SH-SY5Y (cell line): ENCODE measurements around the gene ENOX1.

Experiments
- GATA2 ChIP-seq: IDR thresholded peaks from 2 replicates; pipeline ENCODE4 v1.6.1; 2011; ENCODE audit warnings: mild to moderate bottlenecking, low read depth, low read length
- GATA3 ChIP-seq: IDR thresholded peaks from 2 replicates; pipeline ENCODE4 v1.6.1; 2011; ENCODE audit warnings: low read depth, mild to moderate bottlenecking, low read length, moderate library complexity

GRCh38 chr13:43787518-43787891 is 733 bp upstream of the ENOX1 start:
- TF ChIP-seq GATA2: no peak
- TF ChIP-seq GATA3: no peak
